ENCODE results near the gene ATXN1. TPM values are rescaled to one million over a fixed set of nuclear protein-coding genes. Genes with fewer than 3 reads are reported as not detected.

ATXN1 gene
- total and polyA plus RNA-seq, 2 donors from 2014 or later = 4.2 to 58.2 TPM

DNA sequence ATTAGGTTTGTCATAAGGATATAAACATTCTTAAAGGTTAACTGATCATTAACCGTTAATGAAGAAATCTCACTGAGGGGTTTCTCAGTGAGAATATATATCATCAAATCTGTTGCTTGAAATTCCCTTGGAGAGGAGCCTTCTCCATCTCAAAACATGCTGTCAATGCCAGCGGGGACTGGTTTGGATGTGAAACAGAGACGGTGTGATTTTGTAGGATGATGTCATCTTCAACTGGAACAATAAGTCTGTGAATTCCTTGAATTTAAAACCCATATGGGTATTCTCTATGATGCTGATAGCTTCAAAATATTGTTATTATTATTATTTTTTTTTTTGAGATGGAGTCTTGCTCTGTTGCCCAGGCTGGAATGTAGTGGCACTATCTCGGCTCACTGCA lies 447.0 kb downstream of the ATXN1 start:
- DNase-seq = no peak
- TF ChIP-seq, protein P1, sequence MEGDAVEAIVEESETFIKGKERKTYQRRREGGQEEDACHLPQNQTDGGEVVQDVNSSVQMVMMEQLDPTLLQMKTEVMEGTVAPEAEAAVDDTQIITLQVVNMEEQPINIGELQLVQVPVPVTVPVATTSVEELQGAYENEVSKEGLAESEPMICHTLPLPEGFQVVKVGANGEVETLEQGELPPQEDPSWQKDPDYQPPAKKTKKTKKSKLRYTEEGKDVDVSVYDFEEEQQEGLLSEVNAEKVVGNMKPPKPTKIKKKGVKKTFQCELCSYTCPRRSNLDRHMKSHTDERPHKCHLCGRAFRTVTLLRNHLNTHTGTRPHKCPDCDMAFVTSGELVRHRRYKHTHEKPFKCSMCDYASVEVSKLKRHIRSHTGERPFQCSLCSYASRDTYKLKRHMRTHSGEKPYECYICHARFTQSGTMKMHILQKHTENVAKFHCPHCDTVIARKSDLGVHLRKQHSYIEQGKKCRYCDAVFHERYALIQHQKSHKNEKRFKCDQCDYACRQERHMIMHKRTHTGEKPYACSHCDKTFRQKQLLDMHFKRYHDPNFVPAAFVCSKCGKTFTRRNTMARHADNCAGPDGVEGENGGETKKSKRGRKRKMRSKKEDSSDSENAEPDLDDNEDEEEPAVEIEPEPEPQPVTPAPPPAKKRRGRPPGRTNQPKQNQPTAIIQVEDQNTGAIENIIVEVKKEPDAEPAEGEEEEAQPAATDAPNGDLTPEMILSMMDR (IDR thresholded peaks at IDR 0.05; ENCODE audit: borderline replicate concordance, extremely low read depth, insufficient read depth) = no peak
- no peak overlapping the region for H3K9ac ChIP-seq (ENCODE audit: low read length in 3 of 3)
- intact Hi-C loops (cut with DNase I) = no loop called here
- H3K4me3 ChIP-seq (ENCODE audit: low read length in 3 of 3) = no peak overlapping the region
- H3K27ac ChIP-seq (ENCODE audit: low read depth in 2 of 2, low read length in 2 of 2) = no peak overlapping the region
- no peak for FAIRE-seq
- H3K36me3 ChIP-seq (ENCODE audit: control insufficient read depth in 2 of 3, insufficient read depth in 3 of 3, low read length in 3 of 3) = no peaks in the 10 kb centered on the region
- no peaks in the 10 kb centered on the region for H3K4me1 ChIP-seq (ENCODE audit: control insufficient read depth in 2 of 3, insufficient read depth in 2 of 3, low read depth in 1 of 3, low read length in 3 of 3)
- H3K27me3 ChIP-seq (ENCODE audit: control insufficient read depth, insufficient read depth, low read length) = no peaks in the 10 kb centered on the region
- no peaks in the 10 kb centered on the region for H3K9me3 ChIP-seq (ENCODE audit: control insufficient read depth in 2 of 3, insufficient read depth in 1 of 3, low read length in 3 of 3)

DNA sequence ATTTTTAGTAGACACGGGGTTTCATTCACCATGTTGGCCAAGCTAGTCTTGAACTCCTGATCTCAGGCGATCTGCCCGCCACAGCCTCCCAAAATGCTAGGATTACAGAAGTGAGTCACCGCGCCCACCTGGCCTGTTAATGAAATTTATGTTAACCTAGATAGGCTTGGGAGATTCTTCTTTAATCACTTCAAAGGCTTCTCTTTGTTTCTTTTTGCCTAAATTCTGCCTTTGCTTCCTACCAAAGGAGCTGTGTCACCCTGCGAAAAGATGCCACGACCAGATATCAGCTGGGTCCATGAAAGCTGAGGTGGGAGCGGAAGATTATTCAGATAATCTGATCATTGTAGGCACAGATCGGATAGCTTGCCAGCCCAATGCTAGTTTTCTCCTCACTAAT lies 447.5 kb downstream of the ATXN1 start:
- intact Hi-C loops (cut with DNase I) = no loop called here
- TF ChIP-seq, protein P1 (IDR thresholded peaks at IDR 0.05; ENCODE audit: borderline replicate concordance, extremely low read depth, insufficient read depth) = no peak
- no peak for FAIRE-seq

DNA sequence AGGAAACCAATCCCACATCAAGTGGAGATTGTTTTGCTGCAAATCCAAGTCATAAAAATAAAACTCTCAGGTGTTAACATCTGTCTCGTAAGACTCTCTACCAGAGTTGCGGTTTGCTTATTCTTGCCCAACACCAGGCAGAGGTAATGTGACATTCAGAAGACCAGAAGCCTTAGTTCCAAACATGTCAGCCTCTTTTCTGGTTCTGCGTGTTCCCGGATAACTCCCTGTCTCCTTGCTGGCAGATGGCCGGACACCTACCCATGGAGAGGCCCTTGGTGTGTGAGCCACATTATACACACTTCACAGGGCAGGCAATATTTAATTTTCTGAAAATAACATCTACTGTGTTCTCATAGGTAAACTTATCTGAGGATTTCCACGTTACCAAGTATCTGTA lies 449.5 kb downstream of the ATXN1 start:
- intact Hi-C loops (cut with DNase I) = no loop called here
- FAIRE-seq = no peak
- H3K27me3 ChIP-seq (ENCODE audit: control insufficient read depth, insufficient read depth, low read length) = no peaks in the 10 kb centered on the region
- H3K4me3 ChIP-seq (ENCODE audit: low read length in 3 of 3) = no peak overlapping the region
- H3K9me3 ChIP-seq (ENCODE audit: control insufficient read depth in 2 of 3, insufficient read depth in 1 of 3, low read length in 3 of 3) = no peaks in the 10 kb centered on the region
- H3K36me3 ChIP-seq (ENCODE audit: control insufficient read depth in 2 of 3, insufficient read depth in 3 of 3, low read length in 3 of 3) = no peaks in the 10 kb centered on the region
- H3K4me1 ChIP-seq (ENCODE audit: control insufficient read depth in 2 of 3, insufficient read depth in 2 of 3, low read depth in 1 of 3, low read length in 3 of 3) = no peaks in the 10 kb centered on the region
- TF ChIP-seq, protein P1 (IDR thresholded peaks at IDR 0.05; ENCODE audit: borderline replicate concordance, extremely low read depth, insufficient read depth) = no peak
- H3K9ac ChIP-seq (ENCODE audit: low read length in 3 of 3) = no peak overlapping the region
- DNase-seq = peak in 1 of 5 donors; percentile 20
- H3K27ac ChIP-seq (ENCODE audit: low read depth in 2 of 2, low read length in 2 of 2) = no peak overlapping the region

More for the DNA sequence above, 447.5 kb downstream of the ATXN1 start:
- Histone ChIP-seq H3K9me3 (ENCODE audit: control insufficient read depth in 2 of 3, insufficient read depth in 1 of 3, low read length in 3 of 3) (no peaks in the 10 kb centered on the region), H3K27ac (ENCODE audit: low read depth in 2 of 2, low read length in 2 of 2) (no peak overlapping the region), H3K9ac (ENCODE audit: low read length in 3 of 3) (no peak overlapping the region), H3K4me3 (ENCODE audit: low read length in 3 of 3) (no peak overlapping the region), H3K27me3 (ENCODE audit: control insufficient read depth, insufficient read depth, low read length) (no peaks in the 10 kb centered on the region), H3K36me3 (ENCODE audit: control insufficient read depth in 2 of 3, insufficient read depth in 3 of 3, low read length in 3 of 3) (no peaks in the 10 kb centered on the region), H3K4me1 (ENCODE audit: control insufficient read depth in 2 of 3, insufficient read depth in 2 of 3, low read depth in 1 of 3, low read length in 3 of 3) (no peaks in the 10 kb centered on the region)
- DNase-seq = no peak

DNA sequence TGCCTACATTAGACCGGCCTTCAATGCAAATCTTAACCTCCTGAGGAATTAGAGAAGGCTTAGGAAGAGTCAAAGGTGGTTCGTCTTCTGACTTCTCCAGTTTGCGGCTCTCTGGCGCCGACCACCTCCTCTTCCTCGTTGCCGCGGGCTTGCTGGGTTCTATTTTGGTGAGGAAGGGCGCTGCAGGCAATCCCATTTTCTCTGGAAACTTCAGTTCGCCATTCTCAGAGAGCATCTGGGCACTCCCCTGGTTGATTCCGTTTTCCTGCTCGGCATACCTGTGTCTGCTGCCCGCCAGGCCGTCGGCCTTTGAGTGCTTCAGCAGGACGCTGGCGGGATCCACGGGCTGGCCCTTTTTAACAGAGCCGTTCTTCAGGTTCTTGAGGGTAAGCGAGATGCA lies 454.9 kb downstream of the ATXN1 start:
- FAIRE-seq (no peak), DNase-seq (peak in 1 of 5 donors; percentile 12)
- Histone ChIP-seq H3K9me3 (ENCODE audit: control insufficient read depth in 2 of 3, insufficient read depth in 1 of 3, low read length in 3 of 3) (no peaks in the 10 kb centered on the region), H3K4me1 (ENCODE audit: control insufficient read depth in 2 of 3, insufficient read depth in 2 of 3, low read depth in 1 of 3, low read length in 3 of 3) (no peaks in the 10 kb centered on the region), H3K27me3 (ENCODE audit: control insufficient read depth, insufficient read depth, low read length) (no peaks in the 10 kb centered on the region), H3K36me3 (ENCODE audit: control insufficient read depth in 2 of 3, insufficient read depth in 3 of 3, low read length in 3 of 3) (no peaks in the 10 kb centered on the region), H3K27ac (ENCODE audit: low read depth in 2 of 2, low read length in 2 of 2) (no peak overlapping the region), H3K9ac (ENCODE audit: low read length in 3 of 3) (no peak overlapping the region), H3K4me3 (ENCODE audit: low read length in 3 of 3) (no peak overlapping the region)
- intact Hi-C loops (cut with DNase I) = no loop called here
- TF ChIP-seq, protein P1 (IDR thresholded peaks at IDR 0.05; ENCODE audit: borderline replicate concordance, extremely low read depth, insufficient read depth) = no peak
